ENCODE data around the gene TSC22D2. TPM values are rescaled to one million over a fixed set of nuclear protein-coding genes. Genes with fewer than 3 reads are reported as not detected.
"Not testable (repeated sequence)": the region's sequence is repeated elsewhere in the genome, so short reads cannot be mapped to it uniquely, and the experiment has no call there.

TSC22D2 gene
- total RNA-seq, 1 donor from 2014 or later, result 38.9 TPM

GRCh38 chr3:150495563-150496168, 87.6 kb downstream of the TSC22D2 start:
- Mint-ChIP-seq H3K27ac (no peak overlapping the region), H3K9me3 (peaks cover 3% of the 10 kb centered on the region), H3K27me3 (no peaks in the 10 kb centered on the region), H3K4me3 (no peak overlapping the region), H3K4me1 (no peaks in the 10 kb centered on the region), H3K36me3 (ENCODE audit: low read depth) (no peaks in the 10 kb centered on the region)
- intact Hi-C loops (cut with micrococcal nuclease), result loop anchor here (1.0 kb wide), 6 partner anchors 85 to 559 kb away; no protein-coding TSS in a partner anchor
- ChIA-PET POLR2A (interaction anchor here (0.8 to 1.7 kb wide), 3 partner anchors 86 to 111 kb away, joined by 5 to 8 read pairs (median 7); partner anchors contain the start of gene TSC22D2), CTCF (interaction anchor here (0.6 to 6.5 kb wide), 23 partner anchors 20 to 558 kb away, joined by 3 to 102 read pairs (median 5); partner anchors contain the start of gene TSC22D2)
- DNase-seq (no peak), ATAC-seq (ENCODE audit: low read depth) (peak; percentile 60)
- peak; percentile 75 for TF ChIP-seq CTCF (IDR thresholded peaks at IDR 0.05)

GRCh38 chr3:150497956-150498355, 89.9 kb downstream of the TSC22D2 start:
- CTCF ChIA-PET, result interaction anchor here (0.7 to 6.5 kb wide), 3 partner anchors 86 to 210 kb away, joined by 4 to 102 read pairs (median 4); no protein-coding TSS in a partner anchor
- H3K9me3 Mint-ChIP-seq, result peaks cover 14% of the 10 kb centered on the region
- H3K36me3 Mint-ChIP-seq (ENCODE audit: low read depth), result no peaks in the 10 kb centered on the region
- POLR2A ChIA-PET, result no interaction called here
- H3K27me3 Mint-ChIP-seq, result no peaks in the 10 kb centered on the region
- H3K27ac Mint-ChIP-seq, result no peak overlapping the region
- intact Hi-C loops (cut with micrococcal nuclease), result no loop called here
- H3K4me1 Mint-ChIP-seq, result no peaks in the 10 kb centered on the region
- no peak for ATAC-seq (ENCODE audit: low read depth)
- H3K4me3 Mint-ChIP-seq, result no peak overlapping the region
- no peak for DNase-seq
- TF ChIP-seq CTCF (IDR thresholded peaks at IDR 0.05), result no peak

DNA sequence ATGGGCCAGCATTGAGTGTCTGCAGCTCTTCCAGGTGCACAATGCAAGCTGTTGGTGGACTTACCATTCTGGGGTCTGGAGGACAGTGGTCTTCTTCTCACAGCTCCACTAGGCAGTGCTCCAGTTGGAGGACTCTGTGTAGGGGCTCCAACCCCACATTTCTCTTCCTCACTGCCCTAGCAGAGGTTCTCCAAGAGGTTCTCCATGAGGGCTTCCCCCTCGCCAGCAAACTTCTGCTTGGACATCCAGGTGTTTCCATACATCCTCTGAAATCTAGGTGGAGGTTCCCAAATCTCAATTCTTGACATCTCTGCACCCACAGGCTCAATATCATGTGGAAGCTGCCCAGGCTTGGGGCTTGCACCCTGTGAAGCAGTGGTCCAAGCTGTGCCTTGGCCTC, 92.9 kb downstream of the TSC22D2 start:
- DNase-seq; ATAC-seq (ENCODE audit: low read depth); H3K36me3 Mint-ChIP-seq (ENCODE audit: low read depth); POLR2A ChIA-PET; H3K4me3 Mint-ChIP-seq; H3K4me1 Mint-ChIP-seq; intact Hi-C loops (cut with micrococcal nuclease); H3K27ac Mint-ChIP-seq; H3K27me3 Mint-ChIP-seq: not testable (repeated sequence)
- CTCF ChIA-PET, result interaction anchor here (1.1 kb wide), 1 partner anchor 215 kb away, joined by 4 read pairs; no protein-coding TSS in a partner anchor
- H3K9me3 Mint-ChIP-seq, result peaks cover 14% of the 10 kb centered on the region

DNA sequence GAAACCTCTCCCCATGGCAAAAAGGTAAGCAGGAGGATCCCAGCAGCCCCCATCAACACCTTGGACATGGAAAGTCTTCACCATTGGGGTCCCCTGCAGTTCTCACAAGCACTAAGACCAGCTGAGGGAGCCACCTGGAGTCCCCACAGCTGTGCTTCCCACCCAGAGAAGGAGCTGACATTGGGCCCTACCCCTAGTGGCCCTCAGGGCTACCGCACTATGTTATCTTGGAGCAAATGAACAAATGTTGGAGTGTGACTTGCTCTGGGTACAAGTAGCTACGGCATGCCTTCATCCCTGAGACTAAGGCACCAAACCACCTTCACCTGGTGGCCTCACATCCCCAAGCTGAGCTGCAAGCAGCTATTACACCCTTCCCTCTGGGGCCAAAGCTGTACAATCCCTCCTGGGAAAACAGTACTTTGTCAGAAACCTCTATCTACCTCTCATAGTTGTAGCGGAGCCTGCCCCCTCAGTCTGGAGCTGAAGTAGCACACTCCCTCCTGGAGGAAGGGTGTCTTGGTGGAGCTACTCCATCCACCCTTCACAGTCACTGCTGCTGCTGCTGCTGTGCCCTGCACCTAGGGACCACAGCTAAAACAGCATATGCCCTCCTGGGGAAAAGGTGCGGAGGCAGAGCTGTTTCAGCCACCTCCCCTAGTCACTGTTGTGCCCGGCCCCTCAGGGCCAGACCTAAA, 95.5 kb downstream of the TSC22D2 start:
- intact Hi-C loops (cut with micrococcal nuclease), result no loop called here
- no peak for ATAC-seq (ENCODE audit: low read depth)
- Mint-ChIP-seq H3K4me1 (no peaks in the 10 kb centered on the region), H3K27me3 (peaks cover 19% of the 10 kb centered on the region), H3K4me3 (no peak overlapping the region), H3K27ac (no peak overlapping the region), H3K36me3 (ENCODE audit: low read depth) (no peaks in the 10 kb centered on the region), H3K9me3 (peaks cover 18% of the 10 kb centered on the region)
- no peak for DNase-seq
- ChIA-PET POLR2A (no interaction called here), CTCF (interaction anchor here (0.6 to 1.4 kb wide), 2 partner anchors 11 to 24 kb away, joined by 3 to 5 read pairs; no protein-coding TSS in a partner anchor)
- TF ChIP-seq CTCF (IDR thresholded peaks at IDR 0.05), result no peak

DNA sequence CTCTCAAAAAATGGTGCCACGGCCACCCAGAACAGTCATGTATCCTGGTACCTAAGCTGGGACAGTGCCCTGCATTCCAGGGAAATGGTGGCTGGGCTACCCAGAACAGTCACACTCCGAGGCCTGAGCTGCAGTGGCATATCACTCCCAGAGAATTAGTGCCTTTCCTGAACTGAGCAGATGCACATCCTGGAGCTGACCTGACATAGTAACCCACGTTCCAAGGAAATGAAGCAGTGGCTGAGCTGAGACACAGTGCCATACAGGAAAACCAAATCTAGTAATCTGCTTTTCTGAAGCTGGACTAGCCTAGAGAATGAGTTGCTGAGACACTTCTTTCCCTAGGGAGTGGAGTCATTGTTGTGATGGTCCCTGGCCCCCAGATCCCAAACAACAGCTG, 96.4 kb downstream of the TSC22D2 start:
- Mint-ChIP-seq H3K9me3 (peaks cover 18% of the 10 kb centered on the region), H3K4me3 (no peak overlapping the region), H3K36me3 (ENCODE audit: low read depth) (no peaks in the 10 kb centered on the region), H3K4me1 (no peaks in the 10 kb centered on the region), H3K27ac (no peak overlapping the region), H3K27me3 (peaks cover 19% of the 10 kb centered on the region)
- ChIA-PET POLR2A (no interaction called here), CTCF (interaction anchor here (1.4 kb wide), 1 partner anchor 23 kb away, joined by 5 read pairs; no protein-coding TSS in a partner anchor)
- TF ChIP-seq CTCF (IDR thresholded peaks at IDR 0.05), result no peak
- ATAC-seq (ENCODE audit: low read depth) (no peak), DNase-seq (no peak)
- intact Hi-C loops (cut with micrococcal nuclease), result no loop called here

All from activated B cell treated with CpG ODN at 0.5 μM for 24 hours (primary cell).